KMS-11 (cell line): ENCODE measurements around the gene KDM2A.

ENCODE experiments used
- H2AFZ ChIP-seq: fragments of 200-600 bp; sonication (generic); 2 replicates; pipeline ENCODE4 v1.6.1; 2016; ENCODE audit warnings: antibody characterized with exemption, mixed run types, low read depth
- H3K27ac ChIP-seq: fragments of 200-600 bp; sonication (generic); 2 replicates; pipeline ENCODE4 v1.6.1; 2016; ENCODE audit warnings: mild to moderate bottlenecking, mixed run types
- H3K27me3 ChIP-seq: fragments of 200-600 bp; sonication (generic); 2 replicates; pipeline ENCODE4 v1.6.1; 2017; ENCODE audit warnings: mild to moderate bottlenecking, low read depth, mixed run types, moderate library complexity; ENCODE audit not compliant: insufficient read depth
- H3K36me3 ChIP-seq: fragments of 200-600 bp; sonication (generic); 2 replicates; pipeline ENCODE4 v1.6.1; 2017; ENCODE audit warnings: mild to moderate bottlenecking, mixed run types; ENCODE audit not compliant: insufficient read depth
- H3K4me1 ChIP-seq: fragments of 200-600 bp; sonication (generic); 2 replicates; pipeline ENCODE4 v1.6.1; 2016; ENCODE audit warnings: mild to moderate bottlenecking, low read depth, mixed run types; ENCODE audit not compliant: poor library complexity, severe bottlenecking
- H3K4me2 ChIP-seq: fragments of 200-600 bp; sonication (generic); 2 replicates; pipeline ENCODE4 v1.7.0; 2016; ENCODE audit warnings: mild to moderate bottlenecking, mixed run types
- H3K4me3 ChIP-seq: fragments of 200-600 bp; sonication (generic); IDR thresholded peaks from 2 replicates; pipeline ENCODE4 v1.6.1; 2017; ENCODE audit warnings: low read depth, low read length, mixed read lengths; ENCODE audit not compliant: insufficient read depth
- H3K79me2 ChIP-seq: fragments of 200-600 bp; sonication (generic); 2 replicates; pipeline ENCODE4 v1.6.1; 2016; ENCODE audit warnings: low read depth, mixed run types; ENCODE audit not compliant: insufficient read depth
- H3K9ac ChIP-seq: fragments of 200-600 bp; sonication (generic); 2 replicates; pipeline ENCODE4 v1.6.1; 2016; ENCODE audit warnings: mild to moderate bottlenecking, mixed run types
- H4K20me1 ChIP-seq: fragments of 200-600 bp; sonication (generic); 2 replicates; pipeline ENCODE4 v1.6.1; 2016; ENCODE audit warnings: mild to moderate bottlenecking, mixed run types; ENCODE audit not compliant: insufficient read depth
- CTCF ChIP-seq: fragments of 200-600 bp; sonication (generic); conservative IDR thresholded peaks from 2 replicates; pipeline ENCODE4 v1.6.1; 2017; ENCODE audit warnings: low read depth, mild to moderate bottlenecking, antibody characterized with exemption, low read length, moderate library complexity, mixed read lengths

The KDM2A gene

GRCh38 chr11:67304511-67305113, 185.5 kb downstream of the KDM2A start:
- Histone ChIP-seq H3K36me3 (no peaks in the 10 kb centered on the region), H3K27ac (no peak overlapping the region), H2AFZ (no peak overlapping the region), H3K4me2 (no peak overlapping the region), H3K9ac (no peak overlapping the region), H3K27me3 (no peaks in the 10 kb centered on the region), H3K4me3 (no peak overlapping the region), H3K4me1 (no peaks in the 10 kb centered on the region), H4K20me1 (no peaks in the 10 kb centered on the region), H3K79me2 (no peaks in the 10 kb centered on the region)
- no peak for TF ChIP-seq CTCF

- no peak overlapping the region for H3K9ac ChIP-seq
- no peaks in the 10 kb centered on the region for H3K27me3 ChIP-seq
- H4K20me1 ChIP-seq = no peaks in the 10 kb centered on the region
- no peak overlapping the region for H3K4me3 ChIP-seq
- no peaks in the 10 kb centered on the region for H3K36me3 ChIP-seq
- no peak overlapping the region for H3K27ac ChIP-seq
- H3K79me2 ChIP-seq = no peaks in the 10 kb centered on the region
- no peak overlapping the region for H2AFZ ChIP-seq
- H3K4me2 ChIP-seq = no peak overlapping the region
- no peak for TF ChIP-seq CTCF
- H3K4me1 ChIP-seq = no peaks in the 10 kb centered on the region
These were observed 187.9 kb downstream of the KDM2A start for GRCh38 chr11:67306769-67307544.

- H3K79me2 ChIP-seq = no peaks in the 10 kb centered on the region
- no peak overlapping the region for H3K9ac ChIP-seq
- no peaks in the 10 kb centered on the region for H3K36me3 ChIP-seq
- H3K27me3 ChIP-seq = no peaks in the 10 kb centered on the region
- H3K27ac ChIP-seq = no peak overlapping the region
- no peaks in the 10 kb centered on the region for H4K20me1 ChIP-seq
- H3K4me3 ChIP-seq = no peak overlapping the region
- no peak for TF ChIP-seq CTCF
- no peak overlapping the region for H2AFZ ChIP-seq
- H3K4me1 ChIP-seq = no peaks in the 10 kb centered on the region
- H3K4me2 ChIP-seq = no peak overlapping the region
These were observed 188.5 kb downstream of the KDM2A start for GRCh38 chr11:67307545-67308001.
